CD8-positive, alpha-beta memory T cell (primary cell): ENCODE data around the gene ANKRD44. TPM values are rescaled to one million over a fixed set of nuclear protein-coding genes. Genes with fewer than 3 reads are reported as not detected.

ENCODE experiments used
- CTCF ChIA-PET: fragments of 350-600 bp; sonication (Branson Sonifier 250); formaldehyde crosslinking; loops from one replicate; lab custom pipeline; 2021; ENCODE audit warnings: antibody characterized with exemption; lab: Charles Lee
- POLR2A ChIA-PET: fragments of 350-600 bp; sonication (Branson Sonifier 250); formaldehyde crosslinking; loops from one replicate; lab custom pipeline; 2021; ENCODE audit warnings: antibody characterized with exemption; lab: Charles Lee
- DNase-seq, 5 donors: peaks; one replicate each; pipeline versions ENCODE4 v3.0.0 to v3.0.0-alpha.2; 2020 to 2022; ENCODE audit warnings: mixed read lengths in 1 of 5
- H3K27ac ChIP-seq: one replicate; pipeline ENCODE4 v1.7.0; 2013; ENCODE audit warnings: low read depth, mild to moderate bottlenecking, low read length, moderate library complexity
- H3K27me3 ChIP-seq: 2 replicates; pipeline ENCODE4 v1.7.0; 2013; ENCODE audit warnings: low read length, mild to moderate bottlenecking; ENCODE audit not compliant: insufficient read depth, poor library complexity, severe bottlenecking
- H3K36me3 ChIP-seq: 2 replicates; pipeline ENCODE4 v1.7.0; 2013; ENCODE audit warnings: mild to moderate bottlenecking, low read length, moderate library complexity; ENCODE audit not compliant: insufficient read depth
- H3K4me1 ChIP-seq: 2 replicates; pipeline ENCODE4 v1.7.0; 2013; ENCODE audit warnings: mild to moderate bottlenecking, low read length, moderate library complexity; ENCODE audit not compliant: insufficient read depth
- H3K4me3 ChIP-seq: 2 replicates; pipeline ENCODE4 v1.7.0; 2013; ENCODE audit warnings: mild to moderate bottlenecking, low read length
- H3K9me3 ChIP-seq: 2 replicates; pipeline ENCODE4 v1.7.0; 2013; ENCODE audit warnings: mild to moderate bottlenecking, low read length
- H3K27ac Mint-ChIP-seq, 8 donors: one replicate each; pipeline ENCODE4 v1.8.0; 2020 to 2021; ENCODE audit warnings: mixed read lengths in 8 of 8, mild to moderate bottlenecking in 6 of 8, inconsistent platforms in 3 of 8, moderate library complexity in 3 of 8
- H3K27me3 Mint-ChIP-seq, 2 donors: one replicate each; pipeline ENCODE4 v1.8.0; 2020 to 2021; ENCODE audit warnings: mixed read lengths in 2 of 2, mild to moderate bottlenecking in 1 of 2, moderate library complexity in 1 of 2
- H3K36me3 Mint-ChIP-seq, 3 donors: one replicate each; pipeline ENCODE4 v1.8.0; 2020 to 2021; ENCODE audit warnings: mixed read lengths in 3 of 3, inconsistent platforms in 1 of 3, mild to moderate bottlenecking in 1 of 3
- H3K4me1 Mint-ChIP-seq, 3 donors: one replicate each; pipeline ENCODE4 v1.8.0; 2020 to 2021; ENCODE audit warnings: mixed read lengths in 3 of 3, inconsistent platforms in 1 of 3, mild to moderate bottlenecking in 1 of 3
- H3K4me3 Mint-ChIP-seq, 7 donors: one replicate each; pipeline ENCODE4 v1.8.0; 2020 to 2021; ENCODE audit warnings: mixed read lengths in 7 of 7, mild to moderate bottlenecking in 6 of 7, moderate library complexity in 4 of 7, inconsistent platforms in 2 of 7
- H3K9me3 Mint-ChIP-seq, 5 donors: one replicate each; pipeline ENCODE4 v1.8.0; 2020 to 2022; ENCODE audit warnings: mixed read lengths in 5 of 5, mild to moderate bottlenecking in 3 of 5, moderate library complexity in 2 of 5, inconsistent platforms in 1 of 5
- polyA plus RNA-seq: library from polyadenylated mRNA; unstranded; fragments of 300-500 nt; fragmentation: Illumina TruSeq; gene quantifications from one replicate; pipeline ENCODE4 v1.2.3, GENCODE V29; 2021
- total RNA-seq, 2 experiments: library from RNA; stranded (reverse); gene quantifications; one replicate each; pipeline ENCODE4 v1.2.3, GENCODE V29; 2021

ANKRD44 gene
- total and polyA plus RNA-seq, 3 experiments from 2014 or later: 90.1 to 150 (median 142) TPM

DNA sequence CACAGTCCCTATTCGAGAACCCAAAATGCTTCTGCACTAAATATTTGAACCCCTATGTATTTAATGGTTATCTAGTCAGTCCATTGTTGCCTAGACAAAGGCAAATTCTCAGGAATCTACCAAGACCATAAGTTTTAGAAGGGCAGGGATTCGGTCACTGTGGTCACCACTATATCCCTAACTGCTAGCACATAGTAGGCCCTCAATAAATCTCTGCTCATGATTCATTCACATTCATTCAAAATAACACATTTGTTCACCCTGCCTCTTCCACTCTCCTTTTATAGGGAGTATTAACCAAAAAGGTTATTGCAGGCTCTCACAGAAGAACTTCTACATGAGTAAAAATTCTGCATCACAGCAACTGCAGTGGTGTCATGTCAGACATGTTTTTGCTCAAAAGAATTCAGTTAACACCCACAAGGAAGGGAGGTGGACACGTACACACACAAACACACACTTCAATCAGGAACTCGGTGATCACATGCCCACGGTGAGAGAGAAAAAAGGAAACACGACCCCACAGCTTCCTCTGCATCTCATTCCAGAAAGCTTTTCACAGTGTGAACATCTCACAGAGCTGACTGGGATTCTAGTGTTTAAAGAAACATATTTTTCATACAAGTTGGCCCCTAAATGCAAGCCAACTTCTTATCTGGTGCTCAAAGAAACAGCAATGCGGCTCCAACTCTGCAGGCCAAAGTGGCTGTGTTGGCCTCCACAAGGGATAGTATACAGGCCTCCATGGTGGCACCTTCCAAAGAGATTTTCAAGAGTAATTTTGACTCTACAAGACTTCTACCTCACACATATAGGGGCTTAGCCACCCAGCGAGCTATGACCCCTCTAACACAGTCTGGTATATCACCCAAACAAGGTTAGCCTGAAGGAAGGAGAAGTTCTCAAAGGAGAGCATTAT, 98.0 kb downstream of the ANKRD44 start:
- peaks cover 0 to 17% (median 4%) of the 10 kb centered on the region in 3 donors for H3K36me3 Mint-ChIP-seq
- Histone ChIP-seq H3K36me3 (no peaks in the 10 kb centered on the region), H3K27me3 (no peaks in the 10 kb centered on the region), H3K4me1 (peaks cover 99% of the 10 kb centered on the region), H3K27ac (peak overlapping the region; percentile 15), H3K4me3 (peak overlapping the region; percentile 9), H3K9me3 (no peaks in the 10 kb centered on the region)
- peak overlapping the region; percentile 46 to 89 (median 76) for H3K4me3 Mint-ChIP-seq
- H3K27me3 Mint-ChIP-seq: no peaks in the 10 kb centered on the region
- H3K9me3 Mint-ChIP-seq: peaks cover 0 to 2% (median 0%) of the 10 kb centered on the region in 5 donors
- POLR2A ChIA-PET: interaction anchor here (0.5 to 3.2 kb wide), 6 partner anchors 12 to 95 kb away, joined by 3 to 15 read pairs (median 5); no protein-coding TSS in a partner anchor
- peak overlapping the region; percentile 74 to 100 (median 93) for H3K27ac Mint-ChIP-seq
- peaks cover 97 to 99% (median 98%) of the 10 kb centered on the region in 3 donors for H3K4me1 Mint-ChIP-seq
- CTCF ChIA-PET: interaction anchor here (0.6 to 1.8 kb wide), 8 partner anchors 15 to 99 kb away, joined by 3 to 5 read pairs (median 4); no protein-coding TSS in a partner anchor
- DNase-seq: peak in 3 of 5 donors; percentile 55 to 65 (median 56)

DNA sequence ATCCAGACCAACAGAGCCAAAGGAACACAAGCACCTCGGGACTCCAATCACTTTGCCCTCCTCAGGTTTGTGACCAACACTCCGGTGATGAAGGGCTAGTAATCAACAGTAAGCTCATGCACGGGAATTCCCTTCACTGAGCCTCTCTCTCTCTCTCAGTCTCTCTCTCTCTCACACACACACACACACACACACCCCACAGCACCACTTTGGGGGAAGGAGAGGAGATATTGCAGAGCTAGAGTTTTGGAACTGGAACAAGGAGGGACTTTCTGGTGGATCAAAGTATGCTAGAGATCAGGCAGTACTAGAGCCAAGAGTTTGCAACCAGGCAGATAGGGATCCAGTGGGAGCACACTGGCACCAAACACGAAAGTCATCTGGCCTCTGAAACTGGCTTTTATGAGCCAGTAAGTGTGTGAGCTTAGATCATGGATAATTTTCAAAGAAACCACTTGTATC, 98.7 kb downstream of the ANKRD44 start:
- Mint-ChIP-seq H3K4me3 (peak overlapping the region; percentile 71 to 89 (median 74)), H3K36me3 (peaks cover 0 to 17% (median 4%) of the 10 kb centered on the region in 3 donors), H3K27ac (peak overlapping the region; percentile 74 to 100 (median 93)), H3K4me1 (peaks cover 97 to 99% (median 98%) of the 10 kb centered on the region in 3 donors), H3K27me3 (no peaks in the 10 kb centered on the region), H3K9me3 (peaks cover 0 to 2% (median 0%) of the 10 kb centered on the region in 5 donors)
- peak overlapping the region; percentile 9 for H3K4me3 ChIP-seq
- H3K4me1 ChIP-seq: peaks cover 99% of the 10 kb centered on the region
- CTCF ChIA-PET: interaction anchor here (0.9 to 1.5 kb wide), 3 partner anchors 20 to 25 kb away, joined by 3 to 4 read pairs (median 3); no protein-coding TSS in a partner anchor
- DNase-seq: peak in 2 of 5 donors; percentile 15 to 34
- no peaks in the 10 kb centered on the region for H3K9me3 ChIP-seq
- peak overlapping the region; percentile 15 for H3K27ac ChIP-seq
- no peaks in the 10 kb centered on the region for H3K27me3 ChIP-seq
- no peaks in the 10 kb centered on the region for H3K36me3 ChIP-seq
- POLR2A ChIA-PET: interaction anchor here (1.0 to 3.2 kb wide), 4 partner anchors 14 to 96 kb away, joined by 3 to 15 read pairs (median 5); no protein-coding TSS in a partner anchor

DNA sequence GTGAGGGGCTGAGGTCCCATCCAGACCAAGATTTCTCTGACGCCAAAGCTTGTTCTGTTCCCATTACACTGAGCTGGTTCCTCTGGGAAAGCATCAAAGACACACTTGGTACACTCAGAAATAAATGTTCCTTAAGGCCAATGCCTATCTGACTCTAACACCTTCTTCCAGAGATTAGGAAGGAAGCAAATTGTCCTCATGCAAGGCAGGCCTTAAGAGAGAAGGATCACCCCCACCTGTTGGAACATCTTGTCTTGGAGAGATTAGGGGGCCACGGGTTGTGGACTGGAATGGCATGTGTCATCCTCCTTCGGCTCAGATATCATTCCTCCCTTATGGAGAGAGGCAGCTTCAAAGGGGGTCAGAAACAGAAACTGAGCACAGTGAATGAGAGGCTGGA, 100.2 kb downstream of the ANKRD44 start:
- Mint-ChIP-seq H3K4me3 (peak overlapping the region; percentile 36 to 89 (median 74)), H3K36me3 (peaks cover 0 to 15% (median 0%) of the 10 kb centered on the region in 3 donors), H3K4me1 (peaks cover 97 to 99% (median 98%) of the 10 kb centered on the region in 3 donors), H3K9me3 (peaks cover 0 to 2% (median 0%) of the 10 kb centered on the region in 5 donors), H3K27ac (peak overlapping the region; percentile 92 to 100 (median 96)), H3K27me3 (no peaks in the 10 kb centered on the region)
- H3K4me1 ChIP-seq: peaks cover 99% of the 10 kb centered on the region
- no peak for DNase-seq
- no peaks in the 10 kb centered on the region for H3K36me3 ChIP-seq
- ChIA-PET CTCF (interaction anchor here (1.0 to 3.6 kb wide), 6 partner anchors 11 to 117 kb away, joined by 3 to 28 read pairs (median 3); no protein-coding TSS in a partner anchor), POLR2A (interaction anchor here (0.6 to 4.5 kb wide), 6 partner anchors 11 to 100 kb away, joined by 3 to 25 read pairs (median 4); partner anchors contain the start of gene ANKRD44)
- H3K27ac ChIP-seq: peak overlapping the region; percentile 26
- H3K9me3 ChIP-seq: no peaks in the 10 kb centered on the region
- H3K27me3 ChIP-seq: no peaks in the 10 kb centered on the region
- peak overlapping the region; percentile 21 for H3K4me3 ChIP-seq

DNA sequence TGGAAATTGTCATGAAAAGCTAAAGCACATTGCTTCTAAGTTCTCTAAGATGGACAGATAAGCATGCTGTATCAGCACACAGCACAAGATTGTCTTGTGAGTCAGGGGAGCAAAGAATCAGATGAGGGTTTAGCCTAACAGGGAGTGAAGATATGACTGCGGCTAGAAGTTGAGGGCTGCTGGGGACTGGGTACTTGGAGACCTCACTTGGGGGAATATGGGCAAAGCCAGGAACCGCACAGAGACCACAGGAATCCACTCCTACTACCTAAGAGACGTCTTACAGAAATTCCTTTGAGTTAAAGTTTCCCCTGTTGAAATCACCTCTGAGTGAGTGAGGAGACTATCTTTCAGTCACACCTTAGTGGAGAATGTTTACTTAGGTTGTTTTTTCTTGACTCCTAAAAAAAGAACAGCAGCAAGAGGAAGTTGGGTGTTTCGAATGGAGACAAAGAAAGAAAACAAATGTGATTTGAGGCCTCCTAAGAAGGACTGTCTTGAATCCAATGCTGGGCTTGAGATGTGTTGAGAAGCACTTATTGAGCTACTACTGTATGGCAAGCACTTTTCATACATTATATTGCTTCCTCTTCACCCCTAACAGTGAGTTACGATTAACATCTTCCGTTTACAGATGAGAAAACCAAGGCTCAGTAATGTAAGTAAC, 100.7 kb downstream of the ANKRD44 start:
- ChIA-PET POLR2A (interaction anchor here (0.8 to 4.5 kb wide), 6 partner anchors 10 to 100 kb away, joined by 3 to 25 read pairs (median 4); partner anchors contain the start of gene ANKRD44), CTCF (interaction anchor here (1.0 to 3.6 kb wide), 6 partner anchors 11 to 118 kb away, joined by 3 to 28 read pairs (median 3); partner anchors contain the start of gene ANKRD44)
- Mint-ChIP-seq H3K4me1 (peaks cover 97 to 99% (median 98%) of the 10 kb centered on the region in 3 donors), H3K36me3 (peaks cover 0 to 13% (median 0%) of the 10 kb centered on the region in 3 donors), H3K27me3 (no peaks in the 10 kb centered on the region), H3K4me3 (peak overlapping the region; percentile 36 to 89 (median 74)), H3K27ac (peak overlapping the region; percentile 92 to 100 (median 96)), H3K9me3 (peaks cover 0 to 2% (median 0%) of the 10 kb centered on the region in 5 donors)
- peak; percentile 34 to 64 (median 36) for DNase-seq
- Histone ChIP-seq H3K9me3 (no peaks in the 10 kb centered on the region), H3K36me3 (no peaks in the 10 kb centered on the region), H3K27me3 (no peaks in the 10 kb centered on the region), H3K4me1 (peaks cover 99% of the 10 kb centered on the region), H3K4me3 (peak overlapping the region; percentile 21), H3K27ac (peak overlapping the region; percentile 26)

DNA sequence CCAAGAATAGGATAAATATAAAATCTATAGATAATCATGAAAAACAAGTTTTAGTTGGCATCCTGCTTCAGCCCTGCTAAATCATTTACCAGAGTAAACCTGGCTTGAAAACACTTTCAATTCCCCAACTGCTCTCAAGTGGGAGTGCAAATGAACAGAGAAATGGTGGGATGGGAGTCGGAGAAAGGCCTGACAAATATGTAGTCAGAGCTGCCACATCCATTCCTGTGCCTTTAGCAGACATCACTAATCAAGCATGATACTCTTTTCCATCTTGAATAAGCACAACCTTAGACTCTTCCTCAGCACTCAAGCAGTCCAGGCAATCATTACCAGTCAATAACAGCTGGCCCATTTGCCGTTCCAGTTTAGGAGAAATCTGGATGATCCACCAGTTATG, 101.3 kb downstream of the ANKRD44 start:
- H3K27me3 Mint-ChIP-seq: no peaks in the 10 kb centered on the region
- CTCF ChIA-PET: interaction anchor here (1.2 to 3.6 kb wide), 4 partner anchors 10 to 101 kb away, joined by 4 to 28 read pairs (median 4); partner anchors contain the start of gene ANKRD44
- peak overlapping the region; percentile 36 to 89 (median 74) for H3K4me3 Mint-ChIP-seq
- POLR2A ChIA-PET: interaction anchor here (1.3 to 4.5 kb wide), 3 partner anchors 9 to 101 kb away, joined by 3 to 25 read pairs (median 7); partner anchors contain the start of gene ANKRD44
- DNase-seq: no peak
- peaks cover 0 to 14% (median 1%) of the 10 kb centered on the region in 3 donors for H3K36me3 Mint-ChIP-seq
- peak overlapping the region; percentile 21 for H3K4me3 ChIP-seq
- peak overlapping the region; percentile 92 to 100 (median 96) for H3K27ac Mint-ChIP-seq
- H3K9me3 ChIP-seq: no peaks in the 10 kb centered on the region
- peaks cover 97 to 99% (median 98%) of the 10 kb centered on the region in 3 donors for H3K4me1 Mint-ChIP-seq
- H3K4me1 ChIP-seq: peaks cover 99% of the 10 kb centered on the region
- peaks cover 0 to 2% (median 0%) of the 10 kb centered on the region in 5 donors for H3K9me3 Mint-ChIP-seq
- H3K36me3 ChIP-seq: no peaks in the 10 kb centered on the region
- no peaks in the 10 kb centered on the region for H3K27me3 ChIP-seq
- peak overlapping the region; percentile 26 for H3K27ac ChIP-seq

DNA sequence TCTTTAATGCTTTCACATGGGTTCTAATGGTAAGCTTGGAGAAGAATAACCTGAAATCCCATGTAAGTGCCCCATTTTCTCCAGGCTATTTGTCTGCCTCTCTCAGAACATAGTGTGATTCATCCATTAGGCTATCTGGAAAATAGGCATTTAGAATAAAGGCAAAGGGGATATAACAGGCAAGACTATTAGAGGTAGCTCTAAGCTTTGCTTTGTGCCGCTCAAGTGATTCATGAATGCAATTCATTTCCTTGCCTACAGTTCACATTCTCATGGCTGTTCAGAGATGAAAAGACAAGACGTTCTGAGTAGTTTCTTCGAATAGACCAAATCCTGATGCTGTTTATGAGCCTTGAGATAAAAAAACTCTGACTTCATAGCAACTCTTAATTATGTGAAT, 101.7 kb downstream of the ANKRD44 start:
- CTCF ChIA-PET: interaction anchor here (1.2 to 3.6 kb wide), 4 partner anchors 10 to 101 kb away, joined by 4 to 28 read pairs (median 4); partner anchors contain the start of gene ANKRD44
- DNase-seq: peak in 1 of 5 donors; percentile 45

More for the DNA sequence above, 101.7 kb downstream of the ANKRD44 start:
- H3K36me3 ChIP-seq: no peaks in the 10 kb centered on the region
- no peak overlapping the region for H3K27ac ChIP-seq
- peaks cover 0 to 2% (median 0%) of the 10 kb centered on the region in 5 donors for H3K9me3 Mint-ChIP-seq
- H3K4me1 Mint-ChIP-seq: peaks cover 94 to 99% (median 98%) of the 10 kb centered on the region in 3 donors
- peak overlapping the region; percentile 21 for H3K4me3 ChIP-seq
- H3K27me3 Mint-ChIP-seq: no peaks in the 10 kb centered on the region
- H3K36me3 Mint-ChIP-seq: peaks cover 0 to 14% (median 2%) of the 10 kb centered on the region in 3 donors
- peaks cover 98% of the 10 kb centered on the region for H3K4me1 ChIP-seq
- H3K27me3 ChIP-seq: no peaks in the 10 kb centered on the region
- H3K27ac Mint-ChIP-seq: peak overlapping the region; percentile 92 to 100 (median 96)
- H3K9me3 ChIP-seq: no peaks in the 10 kb centered on the region
- peak overlapping the region; percentile 28 to 79 (median 74) for H3K4me3 Mint-ChIP-seq
- POLR2A ChIA-PET: interaction anchor here (1.0 to 4.5 kb wide), 3 partner anchors 8 to 101 kb away, joined by 3 to 25 read pairs (median 3); no protein-coding TSS in a partner anchor
